AG09319 (cell line): ENCODE results near the gene THBS1.

ENCODE experiments used
- DNase-seq: peaks from one replicate; pipeline ENCODE4 v3.0.0-alpha.2; 2010; ENCODE audit warnings: low read depth; ENCODE audit errors: extremely low read depth
- CTCF ChIP-seq: IDR thresholded peaks from 2 replicates; pipeline ENCODE4 v1.5.1; 2011; ENCODE audit warnings: low read depth, mild to moderate bottlenecking, inconsistent platforms, low read length, moderate library complexity

THBS1 gene

DNA sequence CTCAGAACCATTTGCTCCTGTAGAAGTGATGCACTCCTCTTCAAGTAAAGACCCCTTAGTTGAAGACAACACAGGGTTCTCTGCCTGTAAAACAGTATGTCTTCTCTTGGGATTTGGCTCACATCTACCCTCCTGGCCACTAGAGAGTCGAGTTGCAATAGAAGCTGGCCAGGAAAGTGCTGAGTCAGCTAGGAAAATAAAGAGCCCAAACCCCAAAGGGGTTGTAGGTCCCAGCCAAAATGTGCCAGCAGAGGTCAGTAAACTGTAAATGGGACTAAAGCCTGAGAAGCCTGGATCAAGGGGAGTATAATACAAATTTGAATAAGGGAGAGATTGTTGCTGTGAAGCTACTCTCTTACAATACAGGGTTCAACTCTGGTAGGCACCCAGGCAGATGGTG lies 37.2 kb upstream of the THBS1 start:
- DNase-seq, result no peak
- no peak for TF ChIP-seq CTCF

DNA sequence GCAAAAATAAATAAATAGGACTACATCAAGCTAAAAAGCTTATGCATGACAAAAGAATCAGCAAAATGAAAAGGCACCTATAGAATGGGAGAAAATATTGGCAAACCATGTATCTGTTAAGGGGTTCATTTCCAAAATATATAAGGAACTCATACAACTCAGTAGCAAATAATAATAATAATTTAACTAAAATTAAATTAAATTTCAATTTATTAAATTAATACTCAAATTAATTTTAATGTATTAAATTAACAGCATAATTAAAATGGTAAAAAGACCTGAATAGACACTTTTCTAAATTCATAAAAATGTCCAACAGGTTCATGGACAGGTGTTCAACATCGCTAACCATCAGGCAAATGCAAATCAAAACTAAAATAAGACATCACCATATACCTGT lies 34.0 kb upstream of the THBS1 start:
- DNase-seq, result no peak
- TF ChIP-seq CTCF, result no peak

- no peak for TF ChIP-seq CTCF
- no peak for DNase-seq
Measured at GRCh38 chr15:39548561-39548960, 32.3 kb upstream of the THBS1 start.

DNA sequence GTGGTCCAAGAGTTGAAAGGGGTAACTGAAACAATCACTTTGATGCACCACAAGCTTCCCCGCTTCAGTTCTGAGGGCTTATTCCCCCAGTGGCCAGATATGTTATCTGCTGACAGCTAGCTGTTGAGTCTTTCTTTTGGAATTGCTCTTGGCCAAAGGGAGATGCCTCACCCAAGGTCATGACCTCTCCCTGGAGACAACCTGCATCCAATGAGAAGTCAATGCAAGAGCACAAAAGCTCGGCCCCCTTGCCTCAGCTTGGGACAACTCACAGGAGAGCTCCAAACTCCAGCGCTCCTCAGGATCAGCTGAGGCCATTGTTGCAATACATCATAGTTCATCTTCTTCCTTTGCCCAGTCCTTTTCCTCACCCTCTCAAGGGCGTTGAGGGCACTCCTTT lies 31.0 kb upstream of the THBS1 start:
- no peak for DNase-seq
- TF ChIP-seq CTCF, result no peak

- no peak for DNase-seq
- no peak for TF ChIP-seq CTCF
Measured at GRCh38 chr15:39551476-39551875, 29.4 kb upstream of the THBS1 start.

GRCh38 chr15:39552556-39552955 lies 28.3 kb upstream of the THBS1 start:
- no peak for DNase-seq

GRCh38 chr15:39553947-39554693 lies 26.8 kb upstream of the THBS1 start:
- DNase-seq, result no peak
- no peak for TF ChIP-seq CTCF

More at GRCh38 chr15:39552556-39552955, 28.3 kb upstream of the THBS1 start:
- no peak for TF ChIP-seq CTCF
